Naive thymus-derived CD8-positive, alpha-beta T cell (primary cell): ENCODE data around the gene UMAD1. TPM values are rescaled to one million over a fixed set of nuclear protein-coding genes. Genes with fewer than 3 reads are reported as not detected.

Experiments
- ATAC-seq, 2 donors: fragments of 150-1000 bp; cut with Tn5 transposase in 1 of 2; sonication (Bioruptor Pico), chemical (Tn5 transposase) in 1 of 2; 1 replicate in 1 of 2; 2 replicates in 1 of 2; pipeline ENCODE4 v1.10.0; 2021; ENCODE audit warnings: mild to moderate bottlenecking in 2 of 2, moderate library complexity in 2 of 2
- POLR2A ChIA-PET: fragments of 350-600 bp; sonication (Branson Sonifier 250); formaldehyde crosslinking; loops from one replicate; lab custom pipeline; 2021; ENCODE audit warnings: antibody characterized with exemption; lab: Charles Lee
- DNase-seq, 10 donors: peaks; one replicate each; pipeline versions ENCODE4 v3.0.0 to v3.0.0-alpha.2; 2020 to 2022
- H3K27ac Mint-ChIP-seq, 10 donors: one replicate each; pipeline ENCODE4 v1.8.0; 2020 to 2022; ENCODE audit warnings: mild to moderate bottlenecking in 10 of 10, mixed read lengths in 10 of 10, moderate library complexity in 4 of 10, inconsistent platforms in 1 of 10
- H3K27me3 Mint-ChIP-seq, 5 donors: one replicate each; pipeline ENCODE4 v1.8.0; 2021 to 2022; ENCODE audit warnings: mixed read lengths in 5 of 5
- H3K36me3 Mint-ChIP-seq, 3 donors: one replicate each; pipeline ENCODE4 v1.8.0; 2020 to 2022; ENCODE audit warnings: mixed read lengths in 3 of 3, mild to moderate bottlenecking in 2 of 3, inconsistent platforms in 1 of 3
- H3K4me1 Mint-ChIP-seq, 4 donors: one replicate each; pipeline ENCODE4 v1.8.0; 2021 to 2022; ENCODE audit warnings: mixed read lengths in 4 of 4
- H3K4me3 Mint-ChIP-seq, 10 donors: one replicate each; pipeline ENCODE4 v1.8.0; 2020 to 2022; ENCODE audit warnings: mild to moderate bottlenecking in 10 of 10, mixed read lengths in 10 of 10, moderate library complexity in 6 of 10, inconsistent platforms in 1 of 10
- H3K9me3 Mint-ChIP-seq, 9 donors: one replicate each; pipeline ENCODE4 v1.8.0; 2020 to 2022; ENCODE audit warnings: mixed read lengths in 9 of 9, mild to moderate bottlenecking in 3 of 9, inconsistent platforms in 1 of 9, moderate library complexity in 1 of 9
- polyA plus RNA-seq, 3 donors: library from polyadenylated mRNA; unstranded; fragments of 300-500 nt; fragmentation: Illumina TruSeq; gene quantifications; one replicate each; pipeline ENCODE4 v1.2.3, GENCODE V29; 2021
- total RNA-seq, 8 experiments: library from RNA in 2 of 8; stranded (reverse) in 2 of 8; gene quantifications; one replicate each; pipeline ENCODE4 v1.2.3 and lab custom pipeline; 2021 to 2026

The UMAD1 gene
- 10 to 100 TPM; 18.4 to 20.1 TPM for total RNA-seq
- 10 to 100 TPM; 25.9 to 35.5 (median 27.4) TPM for polyA plus RNA-seq
- 8.8 to 15.0 (median 10.9) reads per million in 6 experiments for total RNA-seq (lab: John Stamatoyannopoulos, UW)

- Mint-ChIP-seq H3K4me1 (peaks cover 16 to 55% (median 50%) of the 10 kb centered on the region in 4 donors), H3K27me3 (no peaks in the 10 kb centered on the region), H3K36me3 (peaks cover under 1 to 31% (median 10%) of the 10 kb centered on the region in 3 donors), H3K4me3 (peak within 1 kb of the TSS; percentile 90 to 99 (median 97)), H3K9me3 (no peaks in the 10 kb centered on the region), H3K27ac (peak within 1 kb of the TSS; percentile 94 to 100 (median 98))
- peak; percentile 87 to 99 (median 99) for DNase-seq
- POLR2A ChIA-PET, result interaction anchor here (0.6 to 2.8 kb wide), 13 partner anchors 11 to 579 kb away, joined by 3 to 35 read pairs (median 4); partner anchors contain the start of genes C1GALT1, GLCCI1 and MIOS
- peak; percentile 87 to 88 for ATAC-seq
Measured at GRCh38 chr7:7640221-7641128, at the start of gene UMAD1. Gene UMAD1 (plus strand): TSS chr7:7640752. CDS start chr7:7673372, 32,620 bp downstream.

- peaks cover 6 to 69% (median 23%) of the 10 kb centered on the region in 3 donors for H3K36me3 Mint-ChIP-seq
- POLR2A ChIA-PET, result no interaction called here
- DNase-seq (peak in 3 of 10 donors; percentile 29 to 35 (median 31)), ATAC-seq (no peak)
- no peak overlapping the region for H3K27ac Mint-ChIP-seq
- no peaks in the 10 kb centered on the region for H3K27me3 Mint-ChIP-seq
- peaks cover 0 to 2% (median 0%) of the 10 kb centered on the region in 9 donors for H3K9me3 Mint-ChIP-seq
- no peak overlapping the region for H3K4me3 Mint-ChIP-seq
- peaks cover 0 to 3% (median 1%) of the 10 kb centered on the region in 4 donors for H3K4me1 Mint-ChIP-seq
Measured at GRCh38 chr7:7595451-7595850, 45.1 kb upstream of the UMAD1 start.

DNA sequence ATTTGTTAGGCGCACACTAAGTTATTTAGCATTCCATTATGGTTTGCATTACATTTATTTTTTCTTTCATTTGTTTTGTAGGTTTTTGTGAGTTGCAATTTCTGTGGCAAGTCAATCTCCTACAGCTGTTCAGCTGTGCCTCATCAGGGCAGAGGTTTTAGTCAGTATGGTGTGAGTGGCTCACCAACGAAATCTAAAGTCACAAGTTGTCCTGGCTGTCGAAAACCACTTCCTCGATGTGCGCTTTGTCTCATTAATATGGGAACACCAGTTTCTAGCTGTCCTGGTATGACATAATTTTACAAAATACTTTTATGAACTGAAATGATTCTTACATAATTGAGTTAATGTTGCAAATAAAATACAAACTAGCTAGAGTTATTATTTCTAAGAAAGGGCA, 44.4 kb upstream of the UMAD1 start:
- H3K27ac Mint-ChIP-seq, result no peak overlapping the region
- peak overlapping the region in 1 of 10 donors; percentile 7 for H3K4me3 Mint-ChIP-seq
- DNase-seq, result no peak
- H3K9me3 Mint-ChIP-seq, result peaks cover 0 to 2% (median 0%) of the 10 kb centered on the region in 9 donors
- ATAC-seq, result no peak
- POLR2A ChIA-PET, result no interaction called here
- H3K27me3 Mint-ChIP-seq, result no peaks in the 10 kb centered on the region
- peaks cover 0 to 3% (median under 1%) of the 10 kb centered on the region in 4 donors for H3K4me1 Mint-ChIP-seq
- peaks cover 6 to 65% (median 23%) of the 10 kb centered on the region in 3 donors for H3K36me3 Mint-ChIP-seq

DNA sequence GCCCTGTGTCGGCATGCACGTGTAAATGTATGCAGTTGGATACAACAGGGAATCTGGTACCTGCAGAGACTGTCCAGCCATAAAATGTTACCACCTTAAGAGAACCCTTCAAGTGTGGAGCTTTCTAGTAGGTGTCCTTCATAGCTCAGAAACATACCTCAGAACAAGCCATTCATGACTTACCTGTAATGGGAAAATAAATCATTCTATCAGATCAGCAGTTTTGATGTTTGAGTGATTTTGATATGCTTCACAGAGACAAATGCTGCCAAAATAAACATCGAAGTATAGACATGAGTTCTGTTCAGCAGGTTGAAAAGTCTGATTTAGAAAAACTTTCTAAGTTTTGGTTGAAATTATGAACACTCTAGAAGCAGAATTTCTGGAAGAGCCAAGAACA, 33.5 kb upstream of the UMAD1 start:
- ATAC-seq (no peak), DNase-seq (no peak)
- POLR2A ChIA-PET, result no interaction called here
- Mint-ChIP-seq H3K4me3 (no peak overlapping the region), H3K36me3 (peaks cover 0 to 29% (median 5%) of the 10 kb centered on the region in 3 donors), H3K9me3 (no peaks in the 10 kb centered on the region), H3K4me1 (no peaks in the 10 kb centered on the region), H3K27me3 (no peaks in the 10 kb centered on the region), H3K27ac (peak overlapping the region in 1 of 10 donors; percentile 6)

- no peaks in the 10 kb centered on the region for H3K9me3 Mint-ChIP-seq
- no peaks in the 10 kb centered on the region for H3K27me3 Mint-ChIP-seq
- DNase-seq, result no peak
- H3K36me3 Mint-ChIP-seq, result peaks cover 0 to 29% (median 5%) of the 10 kb centered on the region in 3 donors
- H3K27ac Mint-ChIP-seq, result no peak overlapping the region
- no peaks in the 10 kb centered on the region for H3K4me1 Mint-ChIP-seq
- POLR2A ChIA-PET, result no interaction called here
- no peak overlapping the region for H3K4me3 Mint-ChIP-seq
- no peak for ATAC-seq
Measured at GRCh38 chr7:7609330-7609729, 31.2 kb upstream of the UMAD1 start.

DNA sequence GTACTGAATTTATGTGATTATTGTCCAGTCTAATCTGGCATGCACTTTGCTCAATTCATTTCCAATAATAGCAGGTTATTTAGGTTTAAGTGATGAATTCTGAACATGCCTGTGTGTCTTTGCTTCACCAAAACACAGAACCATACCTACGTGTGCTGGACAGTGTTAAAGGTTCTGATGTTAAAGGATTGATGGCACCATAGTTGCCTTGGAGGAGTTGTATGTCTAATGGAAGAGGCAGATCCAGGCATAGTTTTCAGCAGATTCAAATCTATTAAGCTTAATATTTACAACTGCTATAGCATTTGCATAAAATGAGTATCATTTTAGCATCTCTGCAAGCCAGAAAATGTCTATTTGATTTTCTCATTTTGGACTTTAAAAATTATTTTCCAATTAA, 28.0 kb upstream of the UMAD1 start:
- no peaks in the 10 kb centered on the region for H3K27me3 Mint-ChIP-seq
- no peak overlapping the region for H3K4me3 Mint-ChIP-seq
- no peak overlapping the region for H3K27ac Mint-ChIP-seq
- DNase-seq (no peak), ATAC-seq (no peak)
- POLR2A ChIA-PET, result no interaction called here
- no peaks in the 10 kb centered on the region for H3K9me3 Mint-ChIP-seq
- H3K4me1 Mint-ChIP-seq, result peaks cover 0 to 6% (median 5%) of the 10 kb centered on the region in 4 donors
- peaks cover 0 to 13% (median 4%) of the 10 kb centered on the region in 3 donors for H3K36me3 Mint-ChIP-seq

DNA sequence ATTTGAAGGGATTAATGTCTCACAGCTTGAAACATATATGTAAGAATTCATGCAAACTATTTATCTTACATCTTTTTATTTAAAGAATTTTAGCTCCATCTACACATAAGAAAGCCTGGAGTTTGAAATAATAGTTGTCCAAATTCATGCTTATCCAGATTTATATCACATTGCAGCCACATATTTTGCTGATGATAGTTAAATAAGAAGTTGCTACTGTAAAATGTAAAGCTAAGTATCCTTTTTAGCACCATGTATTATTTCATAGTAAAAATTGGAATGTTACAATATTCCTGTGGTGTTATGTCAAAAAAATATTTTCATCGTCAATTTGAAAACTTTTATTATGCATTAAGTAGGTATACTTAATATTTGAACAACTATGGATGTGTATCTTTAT, 27.3 kb upstream of the UMAD1 start:
- no peak for ATAC-seq
- H3K4me1 Mint-ChIP-seq, result peaks cover 0 to 11% (median 8%) of the 10 kb centered on the region in 4 donors
- H3K27me3 Mint-ChIP-seq, result no peaks in the 10 kb centered on the region
- H3K36me3 Mint-ChIP-seq, result peaks cover 0 to 7% (median 0%) of the 10 kb centered on the region in 3 donors
- POLR2A ChIA-PET, result no interaction called here
- no peak for DNase-seq
- no peak overlapping the region for H3K27ac Mint-ChIP-seq
- no peak overlapping the region for H3K4me3 Mint-ChIP-seq
- no peaks in the 10 kb centered on the region for H3K9me3 Mint-ChIP-seq

DNA sequence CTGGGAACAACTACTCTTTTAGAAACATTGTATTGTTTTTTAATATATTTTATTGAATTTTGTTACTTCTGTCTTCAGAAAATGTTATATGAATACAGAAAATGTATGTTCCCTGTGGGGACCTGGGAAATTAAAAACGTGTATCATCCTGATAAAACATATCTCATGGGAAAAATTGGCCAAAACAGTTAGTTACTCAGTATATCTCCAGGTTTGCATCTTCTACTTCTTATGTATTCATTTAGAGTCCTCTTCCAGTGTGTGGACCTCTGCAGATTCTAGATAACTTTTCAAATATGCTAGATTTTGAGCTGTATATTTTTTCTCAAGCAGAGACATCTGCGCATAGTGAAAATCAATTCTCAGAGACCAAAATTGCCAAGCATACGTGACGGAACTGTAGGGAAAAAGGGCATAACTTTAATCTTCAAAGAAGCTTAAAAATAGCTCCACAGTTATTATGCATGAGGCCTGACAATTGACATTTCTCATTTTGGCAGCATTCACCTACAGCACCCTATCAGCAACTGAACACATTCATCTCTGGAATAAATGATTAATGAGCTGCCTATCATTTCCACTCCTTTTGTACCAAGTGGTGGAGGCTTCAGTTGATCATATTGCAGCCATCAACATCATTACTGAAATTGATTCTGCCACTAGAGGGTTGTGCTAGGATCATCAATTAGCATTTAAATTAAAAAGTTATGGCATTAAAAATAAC, 26.4 kb upstream of the UMAD1 start:
- no peaks in the 10 kb centered on the region for H3K9me3 Mint-ChIP-seq
- H3K4me3 Mint-ChIP-seq, result no peak overlapping the region
- no peak for DNase-seq
- peaks cover 0 to 7% (median 0%) of the 10 kb centered on the region in 3 donors for H3K36me3 Mint-ChIP-seq
- H3K27ac Mint-ChIP-seq, result no peak overlapping the region
- peaks cover 4 to 11% (median 9%) of the 10 kb centered on the region in 4 donors for H3K4me1 Mint-ChIP-seq
- no peak for ATAC-seq
- POLR2A ChIA-PET, result no interaction called here
- peaks cover 0 to 4% (median 0%) of the 10 kb centered on the region in 5 donors for H3K27me3 Mint-ChIP-seq

DNA sequence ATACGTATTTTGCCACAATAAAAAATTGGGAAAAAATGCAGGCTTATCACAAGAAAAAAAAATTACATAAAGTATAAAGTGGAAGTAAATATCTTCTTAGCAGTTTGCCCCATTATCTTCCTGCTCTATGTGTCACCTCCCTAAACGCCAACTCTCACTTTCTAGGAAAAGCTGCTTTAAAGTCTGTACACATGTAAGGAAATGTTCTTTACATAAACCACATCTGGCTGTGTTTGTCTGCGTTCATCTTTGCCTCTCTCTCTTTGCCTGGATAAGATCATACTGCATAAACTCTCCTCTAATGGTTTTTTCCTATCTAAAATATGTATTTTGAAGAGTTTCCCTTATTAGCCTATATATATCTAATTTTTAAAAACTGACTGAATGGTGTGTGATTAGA, 23.0 kb upstream of the UMAD1 start:
- peaks cover 0 to 4% (median 0%) of the 10 kb centered on the region in 5 donors for H3K27me3 Mint-ChIP-seq
- H3K27ac Mint-ChIP-seq, result no peak overlapping the region
- no peak overlapping the region for H3K4me3 Mint-ChIP-seq
- POLR2A ChIA-PET, result no interaction called here
- ATAC-seq (no peak), DNase-seq (no peak)
- peaks cover 4 to 11% (median 9%) of the 10 kb centered on the region in 4 donors for H3K4me1 Mint-ChIP-seq
- no peaks in the 10 kb centered on the region for H3K9me3 Mint-ChIP-seq
- no peaks in the 10 kb centered on the region for H3K36me3 Mint-ChIP-seq

DNA sequence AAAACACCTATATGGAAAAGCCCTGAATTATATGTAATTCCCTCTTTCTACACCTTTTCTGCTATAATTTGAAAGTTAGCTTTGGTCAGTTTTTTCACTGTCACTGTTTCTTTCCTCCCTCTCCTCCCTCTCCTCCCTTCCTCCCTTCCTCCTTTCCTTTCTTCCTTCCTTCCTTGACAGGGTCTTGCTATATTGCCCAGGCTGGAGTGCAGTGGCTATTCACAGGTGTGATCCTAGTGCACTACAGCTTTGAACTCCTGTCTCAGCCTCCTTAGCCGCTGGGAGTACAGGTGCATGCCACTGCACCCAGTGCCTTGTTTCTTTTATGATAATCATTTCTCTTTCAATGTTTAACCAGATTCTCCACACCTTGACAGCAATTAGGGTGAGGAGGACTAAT, 22.1 kb upstream of the UMAD1 start:
- Mint-ChIP-seq H3K27me3 (peaks cover 0 to 4% (median 0%) of the 10 kb centered on the region in 5 donors), H3K27ac (peak overlapping the region in 1 of 10 donors; percentile 5), H3K9me3 (no peaks in the 10 kb centered on the region), H3K4me1 (peaks cover 4 to 11% (median 9%) of the 10 kb centered on the region in 4 donors), H3K36me3 (no peaks in the 10 kb centered on the region), H3K4me3 (no peak overlapping the region)
- DNase-seq (no peak), ATAC-seq (no peak)
- POLR2A ChIA-PET, result no interaction called here

GRCh38 chr7:7620236-7620635, 20.3 kb upstream of the UMAD1 start:
- no peaks in the 10 kb centered on the region for H3K36me3 Mint-ChIP-seq
- H3K4me3 Mint-ChIP-seq, result no peak overlapping the region
- POLR2A ChIA-PET, result no interaction called here
- no peak for DNase-seq
- no peak for ATAC-seq
- H3K4me1 Mint-ChIP-seq, result peaks cover 4 to 10% (median 8%) of the 10 kb centered on the region in 4 donors
- H3K27ac Mint-ChIP-seq, result no peak overlapping the region
- peaks cover 0 to 7% (median 2%) of the 10 kb centered on the region in 5 donors for H3K27me3 Mint-ChIP-seq
- no peaks in the 10 kb centered on the region for H3K9me3 Mint-ChIP-seq

GRCh38 chr7:7620644-7621210, 19.8 kb upstream of the UMAD1 start:
- H3K27ac Mint-ChIP-seq, result no peak overlapping the region
- no peak overlapping the region for H3K4me3 Mint-ChIP-seq
- H3K27me3 Mint-ChIP-seq, result peaks cover 0 to 7% (median 2%) of the 10 kb centered on the region in 5 donors
- H3K9me3 Mint-ChIP-seq, result peaks cover 0 to 2% (median 0%) of the 10 kb centered on the region in 9 donors
- DNase-seq (no peak), ATAC-seq (no peak)
- POLR2A ChIA-PET, result no interaction called here
- H3K36me3 Mint-ChIP-seq, result no peaks in the 10 kb centered on the region
- peaks cover 4 to 10% (median 8%) of the 10 kb centered on the region in 4 donors for H3K4me1 Mint-ChIP-seq
